Endothelial cell of coronary artery (primary cell): Measurements from ENCODE around the gene PRSS12. TPM values are rescaled to one million over a fixed set of nuclear protein-coding genes. Genes with fewer than 3 reads are reported as not detected.

Source experiments
- total RNA-seq: library from RNA; depleted of rRNA; stranded (reverse); fragments of >200 nt; gene quantifications from 2 replicates; pipeline ENCODE4 v1.2.3, GENCODE V29; 2014

The PRSS12 gene
- total RNA-seq = 0.09 and 0.56 TPM in 2 replicates

GRCh38 chr4:118352843-118353533 is at the start of gene PRSS12:
PRSS12 (minus strand) TSS chr4:118353003; CDS start chr4:118352720, 283 bp downstream.

